IMR-90 (cell line): ENCODE data around the gene SIK1. TPM values are rescaled to one million over a fixed set of nuclear protein-coding genes. Genes with fewer than 3 reads are reported as not detected.
"Not testable (repeated sequence)": the region's sequence is repeated elsewhere in the genome, so short reads cannot be mapped to it uniquely, and the experiment has no call there.

Experiments
- ATAC-seq: fragments of 200-7000 bp; cut with Tn5 transposase; 2 replicates; pipeline ENCODE4 v1.9.1; 2020; ENCODE audit warnings: low read depth, mild to moderate bottlenecking, moderate library complexity
- BruUV-seq: library from RNA; stranded (reverse); fragments of 400-500 nt; replicated peaks from 2 replicates; lab custom pipeline; 2021; lab: Mats Ljungman, UMichigan
- CTCF ChIA-PET: fragments of 300-600 bp; formaldehyde crosslinking; extraction: SDS; loops from one replicate; lab custom pipeline; 2021; ENCODE audit warnings: antibody characterized with exemption; lab: Yijun Ruan, JAX
- POLR2A ChIA-PET: fragments of 300-600 bp; sonication (Branson Sonifier 250); formaldehyde crosslinking; loops from one replicate; lab custom pipeline; 2022; ENCODE audit warnings: antibody characterized with exemption; ENCODE audit not compliant: unreplicated experiment; lab: Charles Lee
- DNase-seq: peaks from one replicate; pipeline ENCODE4 v3.0.0; 2013
- H2AFZ ChIP-seq: replicated peaks from 2 replicates; pipeline ENCODE3; 2013; ENCODE audit warnings: low read length, mild to moderate bottlenecking; ENCODE audit not compliant: poor library complexity
- H2AK5ac ChIP-seq: 2 replicates; pipeline ENCODE4 v1.6.1; 2013; ENCODE audit warnings: low read depth, low read length, inconsistent platforms
- H2AK9ac ChIP-seq: replicated peaks from 2 replicates; pipeline ENCODE3; 2013; ENCODE audit warnings: mild to moderate bottlenecking, low read depth, low read length, moderate library complexity; ENCODE audit not compliant: poor library complexity
- H2BK120ac ChIP-seq: 2 replicates; pipeline ENCODE4 v1.6.1; 2013; ENCODE audit warnings: low read depth, low read length, inconsistent platforms
- H2BK15ac ChIP-seq: 3 replicates; pipeline ENCODE4 v1.6.1; 2013; ENCODE audit warnings: low read depth, low read length, inconsistent platforms
- H2BK20ac ChIP-seq: 2 replicates; pipeline ENCODE4 v1.6.1; 2013; ENCODE audit warnings: low read depth, mild to moderate bottlenecking, inconsistent platforms, low read length, moderate library complexity
- H2BK5ac ChIP-seq: 2 replicates; pipeline ENCODE4 v1.6.1; 2013; ENCODE audit warnings: mild to moderate bottlenecking, low read depth, low read length, inconsistent platforms; ENCODE audit not compliant: poor library complexity, severe bottlenecking
- H3K14ac ChIP-seq: replicated peaks from 2 replicates; pipeline ENCODE4 v1.6.1; 2013; ENCODE audit warnings: low read depth, low read length, inconsistent platforms
- H3K18ac ChIP-seq: 2 replicates; pipeline ENCODE4 v1.6.1; 2013; ENCODE audit warnings: low read depth, low read length, control low read depth
- H3K23ac ChIP-seq: 2 replicates; pipeline ENCODE4 v1.6.1; 2013; ENCODE audit warnings: low read depth, low read length, inconsistent platforms
- H3K27ac ChIP-seq: 2 replicates; pipeline ENCODE4 v1.5.1; 2013; ENCODE audit warnings: mild to moderate bottlenecking, control low read depth, low read length; ENCODE audit not compliant: insufficient read depth
- H3K27me3 ChIP-seq: 2 replicates; pipeline ENCODE4 v1.6.1; 2013; ENCODE audit warnings: low read length; ENCODE audit not compliant: control insufficient read depth, insufficient read depth
- H3K36me3 ChIP-seq: 2 replicates; pipeline ENCODE4 v1.6.1; 2013; ENCODE audit warnings: low read length, mixed read lengths; ENCODE audit not compliant: control insufficient read depth, insufficient read depth
- H3K4ac ChIP-seq: 2 replicates; pipeline ENCODE4 v1.6.1; 2013; ENCODE audit warnings: low read depth, low read length, inconsistent platforms
- H3K4me1 ChIP-seq: 2 replicates; pipeline ENCODE4 v1.6.1; 2013; ENCODE audit warnings: low read length, mixed read lengths; ENCODE audit not compliant: control insufficient read depth, insufficient read depth
- H3K4me2 ChIP-seq: 2 replicates; pipeline ENCODE4 v1.6.1; 2013; ENCODE audit warnings: low read depth, mild to moderate bottlenecking, control low read depth, low read length, moderate library complexity
- H3K4me3 ChIP-seq: 2 replicates; pipeline ENCODE4 v1.5.1; 2013; ENCODE audit warnings: low read depth, mild to moderate bottlenecking, control low read depth, low read length, moderate library complexity; ENCODE audit not compliant: insufficient read depth
- H3K56ac ChIP-seq: 2 replicates; pipeline ENCODE4 v1.6.1; 2013; ENCODE audit warnings: low read length, inconsistent platforms; ENCODE audit not compliant: insufficient read depth; ENCODE audit errors: extremely low read depth
- H3K79me1 ChIP-seq, 2 experiments: 2 replicates each; pipeline ENCODE4 v1.6.1; 2013; ENCODE audit warnings: low read length in 2 of 2, inconsistent platforms in 1 of 2, low read depth in 1 of 2
- H3K9ac ChIP-seq: 2 replicates; pipeline ENCODE4 v1.6.1; 2013; ENCODE audit warnings: low read depth, low read length, control low read depth
- H3K9me1 ChIP-seq: 2 replicates; pipeline ENCODE4 v1.6.1; 2013; ENCODE audit warnings: low read length, inconsistent platforms; ENCODE audit not compliant: insufficient read depth
- H3K9me3 ChIP-seq: 2 replicates; pipeline ENCODE4 v1.6.1; 2013; ENCODE audit warnings: low read length; ENCODE audit not compliant: control insufficient read depth, insufficient read depth
- H4K20me1 ChIP-seq: 2 replicates; pipeline ENCODE4 v1.6.1; 2013; ENCODE audit warnings: low read length, inconsistent platforms; ENCODE audit not compliant: insufficient read depth
- H4K5ac ChIP-seq: 2 replicates; pipeline ENCODE4 v1.6.1; 2013; ENCODE audit warnings: mild to moderate bottlenecking, low read depth, low read length, control low read depth
- H4K8ac ChIP-seq, 2 experiments: 2 replicates each; pipeline ENCODE4 v1.6.1; 2013; ENCODE audit warnings: low read depth in 2 of 2, low read length in 2 of 2, control low read depth in 1 of 2, inconsistent platforms in 1 of 2
- H4K91ac ChIP-seq: 2 replicates; pipeline ENCODE4 v1.6.1; 2013; ENCODE audit warnings: low read depth, low read length, inconsistent platforms; ENCODE audit not compliant: insufficient read depth
- WGBS, 2 experiments: methylation state at CpG; one replicate each; pipeline versions ENCODE4 v1.1.5 to v1.1.7; 2013; ENCODE audit warnings: missing lambda C conversion rate in 2 of 2; ENCODE audit not compliant: insufficient read length in 1 of 2; ENCODE audit errors: extremely low coverage in 2 of 2; 5-methylcytosine and 5-hydroxymethylcytosine counted together
- dilution Hi-C: fragments of 300-500 bp; cut with HindIII; formaldehyde crosslinking; loops from one replicate; pipeline ENCODE4 v1.14.3; 2018; ENCODE audit warnings: low sequenced_read_pairs; ENCODE audit not compliant: unreplicated experiment
- in situ Hi-C: fragments of 300-500 bp; cut with MboI; formaldehyde crosslinking; loops from 3 replicates; pipeline ENCODE4 v1.14.3; 2019; ENCODE audit warnings: low sequenced_read_pairs, inconsistent platforms, mixed read lengths
- intact Hi-C: fragments of 100-400 bp; cut with micrococcal nuclease; formaldehyde crosslinking; loops from 2 replicates; pipeline ENCODE4 v1.10.0; 2022
- polyA plus RNA-seq, 3 experiments: library from polyadenylated mRNA; depleted of rRNA; stranded (reverse); fragments of >200 nt; gene quantifications; 2 replicates each; pipeline ENCODE4 v1.2.3, GENCODE V29; 2012; ENCODE audit warnings: low replicate concordance in 1 of 3
- total RNA-seq: library from RNA; depleted of rRNA; stranded (reverse); fragments of >200 nt; gene quantifications from 2 replicates; pipeline ENCODE4 v1.2.3, GENCODE V29; 2012

SIK1 gene
- total and polyA plus RNA-seq, 2 of the 4 experiments (the other 2 are of a cell fraction), result 0.54 to 1.9 TPM

DNA sequence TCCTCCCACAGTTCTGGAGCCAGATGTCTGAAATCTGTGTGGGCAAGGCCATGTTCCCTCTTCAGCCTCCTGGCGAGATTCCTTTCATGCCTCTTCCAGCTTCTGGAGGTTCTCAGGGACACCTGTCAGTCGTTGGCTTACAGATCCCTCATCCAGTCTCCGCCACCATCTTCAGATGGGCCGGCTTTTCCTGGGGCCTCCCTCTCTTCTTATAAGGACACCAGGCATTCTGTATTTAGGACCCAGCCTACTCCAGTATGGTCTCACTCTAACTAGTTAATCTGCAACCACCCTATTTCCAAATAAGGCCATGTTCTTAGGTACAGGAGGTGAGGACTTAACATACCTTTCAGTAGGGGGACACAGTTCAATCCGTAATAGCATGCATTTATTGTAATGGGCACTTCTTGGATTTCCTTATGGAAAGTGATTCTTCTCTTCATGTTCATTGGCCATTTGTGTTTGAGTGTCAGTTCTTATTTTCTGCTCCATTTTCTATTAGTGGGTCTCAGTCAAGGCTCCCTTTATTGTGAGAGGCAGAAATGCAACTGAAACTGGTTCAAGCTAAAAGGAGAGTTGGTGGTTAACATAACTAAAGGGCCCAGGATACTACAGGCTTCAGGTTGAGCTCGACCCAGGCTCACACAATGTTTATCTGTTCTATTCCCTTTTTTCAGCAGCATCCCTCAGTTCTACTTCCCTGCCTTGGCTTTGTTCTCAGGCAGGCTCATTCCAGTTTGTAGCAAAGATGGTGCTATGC lies 12.6 kb upstream of the SIK1 start:
- H3K36me3 ChIP-seq, H3K14ac ChIP-seq, H2BK120ac ChIP-seq, CTCF ChIA-PET, H2AK9ac ChIP-seq, H3K27me3 ChIP-seq, H3K9ac ChIP-seq, H3K56ac ChIP-seq, H2BK5ac ChIP-seq, H4K5ac ChIP-seq, H2BK15ac ChIP-seq, H3K4me3 ChIP-seq, H3K27ac ChIP-seq, H2AK5ac ChIP-seq, H3K9me1 ChIP-seq, in situ Hi-C loops, DNase-seq, H3K4ac ChIP-seq, H2AFZ ChIP-seq, H3K4me1 ChIP-seq, H4K20me1 ChIP-seq, H3K23ac ChIP-seq, H3K79me1 ChIP-seq, H4K8ac ChIP-seq, BruUV-seq, POLR2A ChIA-PET, H2BK20ac ChIP-seq, dilution Hi-C loops, intact Hi-C loops, H3K18ac ChIP-seq, H4K91ac ChIP-seq, H3K9me3 ChIP-seq, ATAC-seq, H3K4me2 ChIP-seq: not testable (repeated sequence)
- no CpG with 5 or more reads among the region's 6 CpGs for WGBS, 2 experiments

DNA sequence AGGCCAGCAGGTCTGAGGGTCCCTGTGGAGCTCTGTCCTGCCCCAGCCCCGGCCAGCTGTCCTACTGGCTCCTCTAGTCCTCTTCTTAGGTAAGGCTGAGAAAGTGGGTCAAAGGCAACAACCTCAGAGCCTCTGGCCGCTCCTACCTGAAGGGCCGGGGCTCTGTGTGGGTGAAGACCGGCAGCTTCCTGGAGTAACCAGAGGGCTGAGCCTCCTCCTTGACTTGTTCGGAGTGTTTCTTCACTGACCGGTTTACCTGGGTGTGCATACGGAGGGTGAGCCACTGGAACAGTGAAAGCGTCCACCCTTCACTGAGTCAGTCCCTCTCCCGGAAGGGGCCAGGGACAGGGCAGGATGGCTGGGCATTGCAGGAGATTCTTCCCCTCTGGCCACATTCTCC lies 9.3 kb upstream of the SIK1 start:
- H3K9me1 ChIP-seq, H3K18ac ChIP-seq, H3K27ac ChIP-seq, CTCF ChIA-PET, H3K9me3 ChIP-seq, H3K4me3 ChIP-seq, H3K14ac ChIP-seq, H2AK9ac ChIP-seq, H2AFZ ChIP-seq, H4K91ac ChIP-seq, H3K79me1 ChIP-seq, H2AK5ac ChIP-seq, H3K9ac ChIP-seq, ATAC-seq, intact Hi-C loops, H3K4me2 ChIP-seq, H4K5ac ChIP-seq, H3K56ac ChIP-seq, H3K36me3 ChIP-seq, H3K4ac ChIP-seq, H4K20me1 ChIP-seq, H2BK120ac ChIP-seq, H2BK15ac ChIP-seq, in situ Hi-C loops, H3K4me1 ChIP-seq, H2BK20ac ChIP-seq, H2BK5ac ChIP-seq, H4K8ac ChIP-seq, DNase-seq, dilution Hi-C loops, BruUV-seq, H3K23ac ChIP-seq, POLR2A ChIA-PET, H3K27me3 ChIP-seq: not testable (repeated sequence)
- no CpG with 5 or more reads among the region's 9 CpGs for WGBS, 2 experiments
